ENCODE measurements around the gene PIAS4.

DNA sequence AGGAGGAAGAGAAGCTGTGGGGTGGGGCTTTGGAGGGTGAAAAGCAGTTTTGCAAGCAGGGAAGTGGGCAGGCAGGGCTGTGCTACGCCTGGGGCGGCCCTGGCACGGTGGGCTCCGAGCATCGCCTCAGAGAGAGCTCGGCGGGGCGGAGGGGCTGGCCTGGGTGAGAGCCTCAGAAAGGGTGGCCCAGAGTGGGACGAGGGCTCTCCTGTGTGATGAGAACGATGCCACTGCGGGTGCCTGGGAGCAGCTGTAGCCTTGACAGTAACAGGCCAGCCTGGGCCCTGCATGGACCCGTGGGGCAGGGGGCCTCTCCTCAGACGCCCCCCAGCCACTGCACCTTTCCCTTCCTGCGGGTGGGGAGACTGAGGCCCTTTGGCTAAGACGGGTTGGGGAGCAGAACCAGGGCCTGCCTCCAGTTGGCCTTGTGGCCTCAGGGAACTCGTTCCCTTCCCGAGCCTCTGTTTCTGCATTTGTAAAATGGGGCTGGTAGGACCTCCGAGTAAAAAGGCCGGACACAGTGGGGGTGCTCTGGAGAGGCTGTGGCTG, 27.6 kb downstream of the PIAS4 start:
- TF ChIP-seq, protein P1, sequence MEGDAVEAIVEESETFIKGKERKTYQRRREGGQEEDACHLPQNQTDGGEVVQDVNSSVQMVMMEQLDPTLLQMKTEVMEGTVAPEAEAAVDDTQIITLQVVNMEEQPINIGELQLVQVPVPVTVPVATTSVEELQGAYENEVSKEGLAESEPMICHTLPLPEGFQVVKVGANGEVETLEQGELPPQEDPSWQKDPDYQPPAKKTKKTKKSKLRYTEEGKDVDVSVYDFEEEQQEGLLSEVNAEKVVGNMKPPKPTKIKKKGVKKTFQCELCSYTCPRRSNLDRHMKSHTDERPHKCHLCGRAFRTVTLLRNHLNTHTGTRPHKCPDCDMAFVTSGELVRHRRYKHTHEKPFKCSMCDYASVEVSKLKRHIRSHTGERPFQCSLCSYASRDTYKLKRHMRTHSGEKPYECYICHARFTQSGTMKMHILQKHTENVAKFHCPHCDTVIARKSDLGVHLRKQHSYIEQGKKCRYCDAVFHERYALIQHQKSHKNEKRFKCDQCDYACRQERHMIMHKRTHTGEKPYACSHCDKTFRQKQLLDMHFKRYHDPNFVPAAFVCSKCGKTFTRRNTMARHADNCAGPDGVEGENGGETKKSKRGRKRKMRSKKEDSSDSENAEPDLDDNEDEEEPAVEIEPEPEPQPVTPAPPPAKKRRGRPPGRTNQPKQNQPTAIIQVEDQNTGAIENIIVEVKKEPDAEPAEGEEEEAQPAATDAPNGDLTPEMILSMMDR (IDR thresholded peaks at IDR 0.05; ENCODE audit: insufficient read depth, low read depth, low read length): no peak
- no peak for TF ChIP-seq EZH2 (IDR thresholded peaks at IDR 0.05; ENCODE audit: insufficient read depth, low read length)

Data from astrocyte (in vitro differentiated cells and primary cell).